Activated T-cell treated with anti-CD3 and anti-CD28 coated beads, Interleukin-2, amount 50 U/mL, for 24 hours (primary cell): Measurements from ENCODE around the gene ANO2.
A peak's percentile ranks its signal among the peaks of the same experiment; 100 is the strongest.

ENCODE experiments used
- DNase-seq: peaks from one replicate; pipeline ENCODE4 v3.0.0-alpha.2; 2020
- H3K27ac Mint-ChIP-seq: 2 replicates; pipeline ENCODE4 v1.8.0; 2020; ENCODE audit warnings: mild to moderate bottlenecking, mixed read lengths
- H3K27me3 Mint-ChIP-seq: 2 replicates; pipeline ENCODE4 v1.8.0; 2020; ENCODE audit warnings: mixed read lengths
- H3K36me3 Mint-ChIP-seq: 2 replicates; pipeline ENCODE4 v1.8.0; 2020; ENCODE audit warnings: low read depth, mixed read lengths
- H3K4me1 Mint-ChIP-seq: 2 replicates; pipeline ENCODE4 v1.8.0; 2020; ENCODE audit warnings: low read depth, mixed read lengths
- H3K4me3 Mint-ChIP-seq: 2 replicates; pipeline ENCODE4 v1.8.0; 2020; ENCODE audit warnings: mild to moderate bottlenecking, moderate library complexity, mixed read lengths
- H3K9me3 Mint-ChIP-seq: 2 replicates; pipeline ENCODE4 v1.8.0; 2020; ENCODE audit warnings: mixed read lengths

Gene ANO2

GRCh38 chr12:5746917-5747316 lies 198.1 kb downstream of the ANO2 start:
- Mint-ChIP-seq H3K4me1 (peaks cover 12% of the 10 kb centered on the region), H3K9me3 (no peaks in the 10 kb centered on the region), H3K27me3 (no peaks in the 10 kb centered on the region), H3K36me3 (no peaks in the 10 kb centered on the region), H3K4me3 (no peak overlapping the region), H3K27ac (no peak overlapping the region)
- no peak for DNase-seq

- H3K9me3 Mint-ChIP-seq, result no peaks in the 10 kb centered on the region
- DNase-seq, result no peak
- H3K27me3 Mint-ChIP-seq, result no peaks in the 10 kb centered on the region
- H3K4me1 Mint-ChIP-seq, result peaks cover 12% of the 10 kb centered on the region
- H3K27ac Mint-ChIP-seq, result no peak overlapping the region
- H3K36me3 Mint-ChIP-seq, result no peaks in the 10 kb centered on the region
- H3K4me3 Mint-ChIP-seq, result no peak overlapping the region
These were observed 198.8 kb downstream of the ANO2 start for GRCh38 chr12:5746036-5746908.

GRCh38 chr12:5745251-5745888 lies 199.7 kb downstream of the ANO2 start:
- Mint-ChIP-seq H3K36me3 (no peaks in the 10 kb centered on the region), H3K4me3 (no peak overlapping the region), H3K27me3 (no peaks in the 10 kb centered on the region), H3K27ac (no peak overlapping the region), H3K4me1 (peaks cover 12% of the 10 kb centered on the region), H3K9me3 (no peaks in the 10 kb centered on the region)
- DNase-seq, result peak; percentile 57

- Mint-ChIP-seq H3K27ac (no peak overlapping the region), H3K9me3 (no peaks in the 10 kb centered on the region), H3K4me1 (peaks cover 7% of the 10 kb centered on the region), H3K27me3 (no peaks in the 10 kb centered on the region), H3K36me3 (no peaks in the 10 kb centered on the region), H3K4me3 (no peak overlapping the region)
- DNase-seq, result no peak
These were observed 202.8 kb downstream of the ANO2 start for GRCh38 chr12:5742258-5742657.

GRCh38 chr12:5739917-5740316 lies 205.1 kb downstream of the ANO2 start:
- Mint-ChIP-seq H3K4me3 (no peak overlapping the region), H3K9me3 (no peaks in the 10 kb centered on the region), H3K27me3 (no peaks in the 10 kb centered on the region), H3K4me1 (no peaks in the 10 kb centered on the region), H3K27ac (no peak overlapping the region), H3K36me3 (no peaks in the 10 kb centered on the region)
- DNase-seq, result no peak

- Mint-ChIP-seq H3K4me1 (no peaks in the 10 kb centered on the region), H3K9me3 (no peaks in the 10 kb centered on the region), H3K27me3 (no peaks in the 10 kb centered on the region), H3K27ac (no peak overlapping the region), H3K4me3 (no peak overlapping the region), H3K36me3 (no peaks in the 10 kb centered on the region)
- no peak for DNase-seq
These were observed 207.3 kb downstream of the ANO2 start for GRCh38 chr12:5737778-5738177.

- Mint-ChIP-seq H3K4me1 (no peaks in the 10 kb centered on the region), H3K36me3 (no peaks in the 10 kb centered on the region)
These were observed 208.5 kb downstream of the ANO2 start for GRCh38 chr12:5736527-5736926.

GRCh38 chr12:5736016-5736415 lies 209.0 kb downstream of the ANO2 start:
- no peaks in the 10 kb centered on the region for H3K9me3 Mint-ChIP-seq
- H3K36me3 Mint-ChIP-seq, result no peaks in the 10 kb centered on the region
- H3K4me3 Mint-ChIP-seq, result no peak overlapping the region

More at GRCh38 chr12:5736527-5736926, 208.5 kb downstream of the ANO2 start:
- Mint-ChIP-seq H3K9me3 (no peaks in the 10 kb centered on the region), H3K27me3 (no peaks in the 10 kb centered on the region), H3K27ac (no peak overlapping the region), H3K4me3 (no peak overlapping the region)
- no peak for DNase-seq

GRCh38 chr12:5733916-5734315 lies 211.1 kb downstream of the ANO2 start:
- Mint-ChIP-seq H3K4me3 (no peak overlapping the region), H3K9me3 (no peaks in the 10 kb centered on the region), H3K27me3 (no peaks in the 10 kb centered on the region), H3K36me3 (no peaks in the 10 kb centered on the region), H3K27ac (no peak overlapping the region), H3K4me1 (no peaks in the 10 kb centered on the region)
- DNase-seq, result no peak

More at GRCh38 chr12:5736016-5736415, 209.0 kb downstream of the ANO2 start:
- no peak for DNase-seq
- Mint-ChIP-seq H3K27ac (no peak overlapping the region), H3K4me1 (no peaks in the 10 kb centered on the region), H3K27me3 (no peaks in the 10 kb centered on the region)

GRCh38 chr12:5733136-5733755 lies 211.8 kb downstream of the ANO2 start:
- H3K9me3 Mint-ChIP-seq, result no peaks in the 10 kb centered on the region
- DNase-seq, result no peak
- no peak overlapping the region for H3K4me3 Mint-ChIP-seq

GRCh38 chr12:5730962-5731361 lies 214.1 kb downstream of the ANO2 start:
- peaks cover 7% of the 10 kb centered on the region for H3K27me3 Mint-ChIP-seq

More at GRCh38 chr12:5733136-5733755, 211.8 kb downstream of the ANO2 start:
- Mint-ChIP-seq H3K27me3 (no peaks in the 10 kb centered on the region), H3K36me3 (no peaks in the 10 kb centered on the region), H3K27ac (no peak overlapping the region), H3K4me1 (no peaks in the 10 kb centered on the region)

GRCh38 chr12:5723711-5724252 lies 221.3 kb downstream of the ANO2 start:
- DNase-seq, result no peak
- H3K4me1 Mint-ChIP-seq, result peaks cover 1% of the 10 kb centered on the region
- H3K27me3 Mint-ChIP-seq, result peaks cover 31% of the 10 kb centered on the region
- H3K27ac Mint-ChIP-seq, result no peak overlapping the region
- H3K36me3 Mint-ChIP-seq, result no peaks in the 10 kb centered on the region
- no peaks in the 10 kb centered on the region for H3K9me3 Mint-ChIP-seq
- no peak overlapping the region for H3K4me3 Mint-ChIP-seq

More at GRCh38 chr12:5730962-5731361, 214.1 kb downstream of the ANO2 start:
- H3K4me3 Mint-ChIP-seq, result no peak overlapping the region
- H3K27ac Mint-ChIP-seq, result no peak overlapping the region
- no peaks in the 10 kb centered on the region for H3K36me3 Mint-ChIP-seq
- no peaks in the 10 kb centered on the region for H3K4me1 Mint-ChIP-seq
- H3K9me3 Mint-ChIP-seq, result no peaks in the 10 kb centered on the region
- DNase-seq, result no peak

GRCh38 chr12:5723071-5723470 lies 222.0 kb downstream of the ANO2 start:
- no peak overlapping the region for H3K4me3 Mint-ChIP-seq
- no peak overlapping the region for H3K27ac Mint-ChIP-seq
- no peaks in the 10 kb centered on the region for H3K9me3 Mint-ChIP-seq
- DNase-seq, result no peak
- peaks cover 31% of the 10 kb centered on the region for H3K27me3 Mint-ChIP-seq
- no peaks in the 10 kb centered on the region for H3K36me3 Mint-ChIP-seq
- peaks cover 1% of the 10 kb centered on the region for H3K4me1 Mint-ChIP-seq

- no peaks in the 10 kb centered on the region for H3K36me3 Mint-ChIP-seq
- H3K4me1 Mint-ChIP-seq, result peaks cover 1% of the 10 kb centered on the region
- no peaks in the 10 kb centered on the region for H3K9me3 Mint-ChIP-seq
- H3K4me3 Mint-ChIP-seq, result no peak overlapping the region
- no peak overlapping the region for H3K27ac Mint-ChIP-seq
- DNase-seq, result no peak
- H3K27me3 Mint-ChIP-seq, result peaks cover 21% of the 10 kb centered on the region
These were observed 224.6 kb downstream of the ANO2 start for GRCh38 chr12:5720381-5721005.
